KOPT-K1 (cell line): ENCODE results near the gene GXYLT2.

ENCODE experiments used
- H3K27ac ChIP-seq: fragments of 200-600 bp; sonication (generic); 2 replicates; pipeline ENCODE4 v1.5.1; 2016; ENCODE audit warnings: antibody characterized with exemption, mild to moderate bottlenecking, low read depth, low read length; ENCODE audit not compliant: poor library complexity, severe bottlenecking
- H3K36me3 ChIP-seq: fragments of 200-600 bp; sonication (generic); 2 replicates; pipeline ENCODE4 v1.5.1; 2017; ENCODE audit warnings: antibody characterized with exemption, mild to moderate bottlenecking, low read length, moderate library complexity; ENCODE audit not compliant: insufficient read depth
- H3K9me3 ChIP-seq: fragments of 200-600 bp; sonication (generic); 2 replicates; pipeline ENCODE4 v1.5.1; 2017; ENCODE audit warnings: antibody characterized with exemption, low read length, mild to moderate bottlenecking; ENCODE audit not compliant: insufficient read depth, poor library complexity, severe bottlenecking

The GXYLT2 gene

DNA sequence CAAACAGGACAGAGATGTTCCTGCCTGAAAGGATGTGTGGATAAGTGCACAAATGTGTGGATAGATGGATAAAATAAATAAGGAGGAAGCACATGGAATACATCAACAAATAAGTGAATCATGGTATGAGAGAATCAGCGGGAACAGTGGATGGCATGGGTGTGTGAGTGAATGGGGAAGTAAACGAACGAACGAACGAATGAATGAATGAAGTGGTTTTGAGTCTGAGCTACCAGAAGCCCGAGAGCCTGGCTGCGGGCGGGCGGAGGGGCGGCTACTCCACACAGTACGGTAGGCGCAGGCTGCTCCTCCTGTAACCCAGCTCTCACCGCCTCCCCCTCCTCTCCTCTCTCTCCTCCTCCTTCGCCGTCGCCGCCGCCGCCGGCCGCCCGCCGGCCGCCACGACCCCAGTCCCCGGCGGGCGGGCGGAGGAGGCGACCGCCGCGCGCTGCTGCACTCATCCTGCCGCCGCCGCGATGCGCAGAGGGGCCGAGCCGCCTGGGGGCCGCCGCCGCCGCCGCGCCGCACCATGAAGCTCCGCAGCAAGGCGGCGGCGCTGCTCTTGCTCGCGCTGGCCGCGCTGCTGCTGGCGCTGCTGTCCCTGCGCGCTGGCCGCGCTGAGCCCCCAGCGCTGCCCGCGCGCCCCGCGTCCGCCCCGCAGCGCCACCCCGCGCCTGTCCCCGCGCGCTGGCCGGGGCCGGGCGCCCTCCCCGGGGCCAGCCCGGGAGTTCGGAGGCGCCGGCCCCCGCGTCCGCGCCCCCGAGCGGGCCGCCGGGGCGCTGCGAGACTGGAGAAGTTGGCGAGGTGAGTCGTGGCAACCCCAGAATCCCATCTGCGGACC is at the start of gene GXYLT2:
TSS of gene GXYLT2 (plus strand) at position 342 of the 841 bp plus-strand sequence. CDS start at position 530, 188 bp downstream.
- Histone ChIP-seq H3K36me3 (no peaks in the 10 kb centered on the region), H3K9me3 (peaks cover 5% of the 10 kb centered on the region), H3K27ac (peak within 1 kb of the TSS; percentile 82)

GRCh38 chr3:72839057-72839456 is 48.8 kb upstream of the GXYLT2 start:
- H3K27ac ChIP-seq: no peak overlapping the region
- H3K36me3 ChIP-seq: peaks cover 99% of the 10 kb centered on the region

GRCh38 chr3:72844436-72844993 is 43.3 kb upstream of the GXYLT2 start:
- H3K27ac ChIP-seq: no peak overlapping the region

More at GRCh38 chr3:72839057-72839456, 48.8 kb upstream of the GXYLT2 start:
- no peaks in the 10 kb centered on the region for H3K9me3 ChIP-seq

GRCh38 chr3:72846166-72846565 is 41.7 kb upstream of the GXYLT2 start:
- Histone ChIP-seq H3K36me3 (peaks cover 45% of the 10 kb centered on the region), H3K27ac (peak overlapping the region; percentile 95), H3K9me3 (no peaks in the 10 kb centered on the region)

More at GRCh38 chr3:72844436-72844993, 43.3 kb upstream of the GXYLT2 start:
- peaks cover 61% of the 10 kb centered on the region for H3K36me3 ChIP-seq
- H3K9me3 ChIP-seq: no peaks in the 10 kb centered on the region

DNA sequence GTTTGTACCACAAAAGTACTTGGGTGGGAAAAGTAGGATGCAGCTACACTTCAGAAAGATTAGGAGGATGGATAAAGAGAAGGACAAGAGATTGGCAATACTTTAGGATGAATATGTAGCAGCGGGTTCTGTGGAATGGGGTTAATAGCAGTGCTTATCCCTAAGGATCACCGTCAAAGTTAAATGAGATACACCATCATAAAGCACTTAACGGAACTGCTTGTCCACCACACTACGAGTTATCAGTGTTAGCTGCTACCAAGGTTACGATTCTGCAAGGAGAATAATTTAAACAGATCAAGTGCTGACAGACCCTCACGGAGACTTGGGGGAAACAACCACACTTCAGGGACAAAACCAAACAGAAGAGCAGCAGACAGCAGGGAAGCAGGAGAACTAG is 40.6 kb upstream of the GXYLT2 start:
- peaks cover 33% of the 10 kb centered on the region for H3K36me3 ChIP-seq
- no peaks in the 10 kb centered on the region for H3K9me3 ChIP-seq
- peak overlapping the region; percentile 95 for H3K27ac ChIP-seq

DNA sequence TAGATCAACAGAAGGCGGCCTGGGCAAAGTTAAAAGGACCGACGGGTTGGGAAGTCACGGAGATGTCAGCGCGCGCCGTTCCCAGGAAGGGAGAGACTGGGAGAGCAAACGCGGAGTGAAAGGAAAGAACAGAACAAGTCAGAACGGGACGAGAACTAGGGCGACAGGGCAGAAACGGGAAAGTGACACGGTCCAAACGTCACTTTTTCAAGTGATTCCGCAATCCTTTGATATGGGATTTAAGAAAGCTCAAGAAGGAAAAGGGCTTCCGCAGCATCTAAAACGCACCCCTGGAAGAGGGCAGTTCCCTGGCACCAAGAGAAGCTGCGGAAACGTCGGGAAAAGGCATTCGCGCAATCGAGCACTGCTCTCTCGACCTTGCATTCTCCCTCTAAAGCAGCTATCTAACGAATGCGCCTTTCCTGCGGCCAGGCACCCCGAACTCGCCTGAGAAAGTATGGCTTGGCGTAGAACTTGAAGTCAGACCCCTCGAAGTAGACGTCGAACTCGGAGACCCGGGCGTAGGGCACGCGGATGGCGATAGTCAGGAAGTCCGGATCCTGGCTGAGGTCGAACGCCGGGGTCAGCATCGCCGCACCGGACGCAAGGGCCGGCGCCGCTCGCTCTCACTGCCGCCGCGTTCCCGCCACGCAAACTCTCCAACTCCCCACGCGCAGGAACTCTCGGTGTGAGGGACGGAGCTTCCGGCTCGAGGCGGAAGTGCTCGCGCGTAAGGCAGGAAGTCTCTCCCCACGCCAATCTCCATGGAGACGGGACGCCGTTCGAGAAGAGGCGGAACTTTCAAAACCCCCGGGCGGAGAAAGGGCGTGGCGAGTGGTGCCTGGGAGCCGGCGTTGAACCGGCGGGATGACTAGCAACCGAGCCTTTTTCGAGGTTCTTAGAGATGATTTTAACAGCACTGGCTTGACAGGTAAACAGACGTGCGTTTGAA is 39.8 kb upstream of the GXYLT2 start, which contains the start of gene SHQ1:
TSS of gene SHQ1 (minus strand) at position 695 of the 952 bp plus-strand sequence. CDS start at position 590, 105 bp downstream.
- Histone ChIP-seq H3K9me3 (no peaks in the 10 kb centered on the region), H3K27ac (peak within 1 kb of the TSS; percentile 95), H3K36me3 (peaks cover 26% of the 10 kb centered on the region)

DNA sequence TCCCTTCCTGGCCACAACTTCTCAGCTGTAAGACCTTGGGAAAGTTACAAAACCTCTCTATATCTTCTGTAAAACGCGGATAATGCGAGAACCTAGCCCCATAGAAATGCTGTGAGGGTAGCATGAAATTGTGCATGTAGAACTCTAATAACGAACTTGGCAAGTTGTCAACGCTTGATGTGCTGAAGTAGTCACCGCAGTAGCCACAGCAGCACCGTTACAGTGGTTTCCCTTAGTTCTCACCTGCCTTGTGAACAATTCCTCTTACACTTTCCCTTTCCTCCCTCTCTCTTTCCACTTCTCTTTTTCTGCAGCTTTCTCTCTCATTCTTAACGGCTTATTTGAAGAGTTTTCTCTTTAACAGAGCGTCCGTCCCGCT is 39.2 kb upstream of the GXYLT2 start:
- Histone ChIP-seq H3K27ac (peak overlapping the region; percentile 95), H3K36me3 (peaks cover 19% of the 10 kb centered on the region), H3K9me3 (no peaks in the 10 kb centered on the region)

GRCh38 chr3:72855001-72855400 is 32.8 kb upstream of the GXYLT2 start:
- Histone ChIP-seq H3K27ac (no peak overlapping the region), H3K36me3 (no peaks in the 10 kb centered on the region), H3K9me3 (no peaks in the 10 kb centered on the region)

GRCh38 chr3:72860053-72860452 is 27.8 kb upstream of the GXYLT2 start:
- Histone ChIP-seq H3K36me3 (no peaks in the 10 kb centered on the region), H3K9me3 (no peaks in the 10 kb centered on the region), H3K27ac (no peak overlapping the region)

- Histone ChIP-seq H3K36me3 (no peaks in the 10 kb centered on the region), H3K27ac (no peak overlapping the region), H3K9me3 (no peaks in the 10 kb centered on the region)
Observed at GRCh38 chr3:72860846-72861245, 27.0 kb upstream of the GXYLT2 start.

DNA sequence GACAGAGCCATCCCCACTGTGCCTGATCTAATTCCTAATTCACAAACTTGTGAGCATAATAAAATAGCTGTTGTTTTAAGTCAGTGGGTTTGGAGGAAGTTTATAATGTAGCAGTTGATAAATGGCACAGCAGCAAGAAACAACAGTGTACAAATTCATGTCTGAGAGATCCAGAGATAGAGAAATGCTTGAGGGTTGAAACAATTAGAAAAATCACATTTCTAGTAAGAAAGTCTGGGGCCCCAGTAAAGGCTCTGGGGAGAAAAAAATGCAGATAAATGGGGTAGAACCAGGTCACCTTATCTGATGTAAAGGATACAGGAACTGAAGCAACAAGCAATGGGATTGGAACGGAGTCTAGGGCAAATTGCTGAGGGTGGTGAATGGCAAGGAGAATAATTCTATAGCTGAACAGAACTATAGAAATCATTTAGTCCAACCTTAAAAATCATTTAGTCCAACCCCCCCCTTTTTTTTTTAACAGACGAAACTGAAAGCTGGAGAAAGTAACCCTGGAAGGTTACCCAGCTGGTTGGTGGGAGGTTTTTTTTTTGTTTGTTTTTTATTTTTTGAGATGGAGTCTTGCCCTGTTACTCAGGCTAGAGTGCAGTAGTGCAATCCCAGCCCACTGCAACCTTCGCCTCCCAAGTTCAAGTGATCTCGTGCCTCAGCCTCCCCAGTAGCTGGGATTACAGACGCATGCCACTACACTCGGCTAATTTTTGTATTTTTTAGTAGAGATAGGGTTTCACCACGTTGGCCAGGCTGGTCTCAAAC is 25.3 kb upstream of the GXYLT2 start:
- peak overlapping the region; percentile 67 for H3K27ac ChIP-seq
- no peaks in the 10 kb centered on the region for H3K9me3 ChIP-seq
- no peaks in the 10 kb centered on the region for H3K36me3 ChIP-seq

- Histone ChIP-seq H3K27ac (no peak overlapping the region), H3K36me3 (no peaks in the 10 kb centered on the region), H3K9me3 (no peaks in the 10 kb centered on the region)
Observed at GRCh38 chr3:72872183-72872582, 15.7 kb upstream of the GXYLT2 start.

DNA sequence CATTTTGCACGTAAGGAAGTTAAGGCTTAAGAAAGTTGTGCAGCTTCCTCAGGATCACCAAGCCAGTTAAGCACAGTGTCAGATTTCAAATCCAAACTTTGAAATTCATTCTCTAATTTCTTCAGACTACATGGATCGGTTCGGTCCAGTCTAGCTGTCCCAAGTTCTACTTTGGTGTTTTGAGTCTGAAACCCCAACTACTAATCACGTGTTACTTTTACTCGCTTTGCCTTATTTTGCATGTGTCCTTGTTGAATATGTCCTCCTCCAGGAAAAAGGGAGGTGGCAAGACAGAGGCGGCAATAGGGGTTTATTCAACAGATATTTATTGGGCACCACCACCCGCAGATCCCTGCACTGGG is 522 bp upstream of the GXYLT2 start:
- H3K36me3 ChIP-seq: no peaks in the 10 kb centered on the region
- H3K27ac ChIP-seq: peak overlapping the region; percentile 82
- H3K9me3 ChIP-seq: peaks cover 5% of the 10 kb centered on the region

DNA sequence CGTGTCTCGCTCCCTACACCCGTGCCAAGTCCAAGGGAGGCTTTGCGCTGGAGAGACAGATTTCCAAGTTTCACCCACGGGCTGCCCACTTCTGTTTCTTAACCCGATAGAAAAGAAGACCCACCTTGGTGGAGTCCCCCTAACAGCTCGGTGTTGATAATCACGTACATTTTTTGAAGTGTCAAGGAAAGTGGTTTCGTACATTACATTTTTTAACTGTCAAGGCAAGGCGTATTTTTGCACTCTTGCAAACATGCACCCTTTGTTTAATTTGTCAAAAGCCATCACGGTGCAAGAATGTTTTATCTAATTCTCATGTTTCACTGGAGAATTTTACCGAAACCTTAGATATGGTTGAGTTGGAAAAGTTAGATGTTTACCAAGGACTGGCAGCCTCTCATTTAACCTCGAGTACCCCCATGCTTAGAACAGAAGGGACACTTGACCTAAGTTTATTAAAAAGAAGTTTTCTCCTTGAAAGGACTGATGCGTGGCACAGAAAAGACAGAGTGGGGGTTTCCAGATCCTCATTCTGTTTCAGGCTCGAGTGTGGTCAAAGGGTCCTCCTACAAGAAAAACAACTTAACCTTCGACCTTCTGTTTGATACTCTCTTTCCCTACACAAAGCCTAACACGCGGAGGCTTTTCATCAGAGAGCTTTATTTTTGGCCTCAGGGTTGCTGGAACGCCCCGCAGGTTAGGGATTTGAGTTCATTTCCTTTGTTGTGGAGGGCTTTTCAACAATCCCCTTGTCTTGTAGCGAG is 882 bp downstream of the GXYLT2 start:
- Histone ChIP-seq H3K36me3 (peaks cover under 1% of the 10 kb centered on the region; the same call in 1 of the 2 replicates), H3K27ac (peak overlapping the region; percentile 82), H3K9me3 (no peaks in the 10 kb centered on the region)
